Neural cell (in vitro differentiated cells): Measurements from ENCODE around the gene TBCK. TPM values are rescaled to one million over a fixed set of nuclear protein-coding genes. Genes with fewer than 3 reads are reported as not detected.

Experiments
- H2AFZ ChIP-seq: fragments of 200-600, 300-800 bp; sonication (generic), shearing (Covaris generic); 2 replicates; pipeline ENCODE4 v1.6.0; 2014; ENCODE audit warnings: low read depth, mild to moderate bottlenecking, antibody characterized with exemption, low read length, moderate library complexity
- H3F3A ChIP-seq: fragments of 200-600 bp; shearing (Covaris generic); 2 replicates; pipeline ENCODE4 v1.6.1; 2016; ENCODE audit warnings: mild to moderate bottlenecking, moderate library complexity, mixed read lengths, antibody characterized with exemption, low read length; ENCODE audit not compliant: insufficient read depth, poor library complexity, severe bottlenecking
- H3K27ac ChIP-seq: fragments of 200-600, 300-800 bp; sonication (generic), shearing (Covaris generic); 2 replicates; pipeline ENCODE4 v1.5.1; 2014; ENCODE audit warnings: mild to moderate bottlenecking, low read length, moderate library complexity
- H3K27me3 ChIP-seq: fragments of 300-800, 200-600 bp; sonication (generic), shearing (Covaris generic); 2 replicates; pipeline ENCODE4 v1.6.0; 2014; ENCODE audit warnings: mild to moderate bottlenecking, low read depth, low read length, moderate library complexity; ENCODE audit not compliant: insufficient read depth
- H3K36me3 ChIP-seq: fragments of 300-800, 200-600 bp; sonication (generic), shearing (Covaris generic); 2 replicates; pipeline ENCODE4 v1.5.1; 2014; ENCODE audit warnings: mild to moderate bottlenecking, antibody characterized with exemption, low read length, moderate library complexity; ENCODE audit not compliant: insufficient read depth
- H3K4me2 ChIP-seq: fragments of 300-800, 200-600 bp; sonication (generic), shearing (Covaris generic); 2 replicates; pipeline ENCODE4 v1.6.0; 2014; ENCODE audit warnings: mild to moderate bottlenecking, low read length
- H3K4me3 ChIP-seq: fragments of 300-800, 200-600 bp; sonication (generic), shearing (Covaris generic); 2 replicates; pipeline ENCODE4 v1.5.1; 2014; ENCODE audit warnings: mild to moderate bottlenecking, low read length, moderate library complexity
- H3K79me2 ChIP-seq: fragments of 200-600 bp; shearing (Covaris generic); replicated peaks from 2 replicates; pipeline ENCODE4 v1.6.0; 2014; ENCODE audit warnings: mild to moderate bottlenecking, low read length, moderate library complexity; ENCODE audit not compliant: insufficient read depth
- H3K9ac ChIP-seq: fragments of 300-800, 200-600 bp; sonication (generic), shearing (Covaris generic); 2 replicates; pipeline ENCODE4 v1.6.1; 2016; ENCODE audit warnings: mild to moderate bottlenecking, low read length, mixed read lengths
- H3K9me2 ChIP-seq: fragments of 200-600 bp; shearing (Covaris generic); 2 replicates; pipeline ENCODE4 v1.6.1; 2016; ENCODE audit warnings: mild to moderate bottlenecking, low read length, mixed read lengths; ENCODE audit not compliant: insufficient read depth
- H3K9me3 ChIP-seq: fragments of 200-600, 300-800 bp; sonication (generic), shearing (Covaris generic); 2 replicates; pipeline ENCODE4 v1.6.1; 2016; ENCODE audit warnings: mild to moderate bottlenecking, mixed run types, low read length, moderate library complexity, mixed read lengths
- H4K20me1 ChIP-seq: fragments of 200-600 bp; shearing (Covaris generic); 2 replicates; pipeline ENCODE4 v1.6.1; 2016; ENCODE audit warnings: mild to moderate bottlenecking, mixed run types; ENCODE audit not compliant: insufficient read depth
- CTCF ChIP-seq: fragments of 450-650 bp; IDR thresholded peaks from 2 replicates; pipeline ENCODE4 v1.5.1; 2014; ENCODE audit warnings: antibody characterized with exemption, mild to moderate bottlenecking, moderate library complexity; ENCODE audit not compliant: poor library complexity, severe bottlenecking
- EZH2 ChIP-seq: fragments of 200-600, 300-800 bp; shearing (Covaris generic), sonication (generic); IDR thresholded peaks from 2 replicates; pipeline ENCODE4 v1.6.1; 2014; ENCODE audit warnings: antibody characterized with exemption, low read length, borderline replicate concordance, mild to moderate bottlenecking; ENCODE audit not compliant: insufficient read depth, poor library complexity, severe bottlenecking
- MXI1 ChIP-seq: fragments of 450-650 bp; conservative IDR thresholded peaks from 2 replicates; pipeline ENCODE4 v1.6.1; 2014; ENCODE audit warnings: antibody characterized with exemption, mild to moderate bottlenecking; ENCODE audit not compliant: poor library complexity, severe bottlenecking
- POLR2AphosphoS5 ChIP-seq: IDR thresholded peaks from 2 replicates; pipeline ENCODE4 v1.6.1; 2012
- RAD21 ChIP-seq: fragments of 450-650 bp; conservative IDR thresholded peaks from 2 replicates; pipeline ENCODE4 v1.6.1; 2014; ENCODE audit warnings: antibody characterized with exemption, mild to moderate bottlenecking, moderate library complexity
- REST ChIP-seq: IDR thresholded peaks from 2 replicates; pipeline ENCODE4 v1.6.1; 2012; ENCODE audit warnings: borderline replicate concordance
- SMC3 ChIP-seq: fragments of 450-650 bp; conservative IDR thresholded peaks from 2 replicates; pipeline ENCODE4 v1.6.1; 2014; ENCODE audit warnings: antibody characterized with exemption, mild to moderate bottlenecking, moderate library complexity; ENCODE audit not compliant: poor library complexity
- TAF1 ChIP-seq: IDR thresholded peaks from 2 replicates; pipeline ENCODE4 v1.6.1; 2012; ENCODE audit warnings: low read depth
- polyA plus RNA-seq: library from polyadenylated mRNA; depleted of rRNA; stranded (reverse); fragments of >200 nt; gene quantifications from 2 replicates; pipeline ENCODE4 v1.2.3, GENCODE V29; 2014

The TBCK gene
- polyA plus RNA-seq, 1 donor from 2014 or later, result 55.0 TPM

- no peaks in the 10 kb centered on the region for H3K9me3 ChIP-seq
- no peaks in the 10 kb centered on the region for H3F3A ChIP-seq
- H3K27me3 ChIP-seq, result no peaks in the 10 kb centered on the region
- no peak overlapping the region for H3K27ac ChIP-seq
- no peak overlapping the region for H3K4me2 ChIP-seq
- H3K9me2 ChIP-seq, result no peaks in the 10 kb centered on the region
- H2AFZ ChIP-seq, result no peak overlapping the region
- H3K36me3 ChIP-seq, result no peaks in the 10 kb centered on the region
- H4K20me1 ChIP-seq, result no peaks in the 10 kb centered on the region
- no peaks in the 10 kb centered on the region for H3K79me2 ChIP-seq
- H3K9ac ChIP-seq, result no peak overlapping the region
- no peak for TF ChIP-seq SMC3
- no peak for TF ChIP-seq MXI1
- no peak for TF ChIP-seq CTCF
- TF ChIP-seq REST, result no peak
- no peak for TF ChIP-seq EZH2
- TF ChIP-seq RAD21, result no peak
- TF ChIP-seq TAF1, result no peak
- no peak for TF ChIP-seq POLR2AphosphoS5
- H3K4me3 ChIP-seq, result no peak overlapping the region
These were observed 269.9 kb downstream of the TBCK start for GRCh38 chr4:106046083-106046482.

GRCh38 chr4:106041294-106042002 lies 274.6 kb downstream of the TBCK start:
- no peak overlapping the region for H3K27ac ChIP-seq

More at GRCh38 chr4:106041294-106042002, 274.6 kb downstream of the TBCK start:
- no peaks in the 10 kb centered on the region for H3K9me2 ChIP-seq
- H3K27me3 ChIP-seq, result no peaks in the 10 kb centered on the region
- no peaks in the 10 kb centered on the region for H4K20me1 ChIP-seq
- no peak overlapping the region for H3K4me3 ChIP-seq
- no peaks in the 10 kb centered on the region for H3K9me3 ChIP-seq
- TF ChIP-seq POLR2AphosphoS5 (no peak), CTCF (no peak), RAD21 (no peak), TAF1 (no peak), SMC3 (no peak), MXI1 (no peak), REST (no peak)
- no peaks in the 10 kb centered on the region for H3K79me2 ChIP-seq
- H3K36me3 ChIP-seq, result no peaks in the 10 kb centered on the region
- no peaks in the 10 kb centered on the region for H3F3A ChIP-seq
- H2AFZ ChIP-seq, result no peak overlapping the region
- H3K4me2 ChIP-seq, result no peak overlapping the region
- no peak overlapping the region for H3K9ac ChIP-seq
